Measurements from ENCODE around the gene BCOR.

BCOR gene

GRCh38 chrX:40083120-40083978 is 14.4 kb downstream of the BCOR start:
- peak; percentile 91 for DNase-seq

GRCh38 chrX:40082447-40083119 is 15.2 kb downstream of the BCOR start:
- peak; percentile 76 for DNase-seq

- DNase-seq = no peak
Measured at GRCh38 chrX:40081679-40082068, 16.1 kb downstream of the BCOR start.

GRCh38 chrX:40080894-40081678 is 16.7 kb downstream of the BCOR start:
- DNase-seq = no peak

GRCh38 chrX:40079572-40079971 is 18.2 kb downstream of the BCOR start:
- DNase-seq = no peak

- DNase-seq = no peak
Measured at GRCh38 chrX:40078489-40079227, 19.1 kb downstream of the BCOR start.

- DNase-seq = no peak
Measured at GRCh38 chrX:40077906-40078305, 19.9 kb downstream of the BCOR start.

GRCh38 chrX:40076750-40077575 is 20.8 kb downstream of the BCOR start:
- no peak for DNase-seq

- DNase-seq = no peak
Measured at GRCh38 chrX:40074959-40075332, 22.8 kb downstream of the BCOR start.

- no peak for DNase-seq
Measured at GRCh38 chrX:40074080-40074958, 23.4 kb downstream of the BCOR start.

GRCh38 chrX:40073439-40074054 is 24.2 kb downstream of the BCOR start:
- no peak for DNase-seq

- DNase-seq = no peak
Measured at GRCh38 chrX:40072246-40072645, 25.5 kb downstream of the BCOR start.

GRCh38 chrX:40068048-40068447 is 29.7 kb downstream of the BCOR start:
- DNase-seq = no peak

GRCh38 chrX:40066700-40067099 is 31.1 kb downstream of the BCOR start:
- DNase-seq = no peak

GRCh38 chrX:40065296-40066046 is 32.3 kb downstream of the BCOR start:
- no peak for DNase-seq

GRCh38 chrX:40064055-40064597 is 33.6 kb downstream of the BCOR start:
- no peak for DNase-seq

GRCh38 chrX:40063555-40063954 is 34.2 kb downstream of the BCOR start:
- DNase-seq = no peak

- no peak for DNase-seq
Measured at GRCh38 chrX:40062525-40063155, 35.1 kb downstream of the BCOR start.
